GM03348 (cell line): ENCODE measurements around the gene CADM1.

ENCODE experiments used
- DNase-seq: peaks from one replicate; pipeline ENCODE4 v3.0.0; 2012; ENCODE audit warnings: low spot score

Gene CADM1

GRCh38 chr11:115244758-115245157, 259.5 kb downstream of the CADM1 start:
- DNase-seq: no peak

DNA sequence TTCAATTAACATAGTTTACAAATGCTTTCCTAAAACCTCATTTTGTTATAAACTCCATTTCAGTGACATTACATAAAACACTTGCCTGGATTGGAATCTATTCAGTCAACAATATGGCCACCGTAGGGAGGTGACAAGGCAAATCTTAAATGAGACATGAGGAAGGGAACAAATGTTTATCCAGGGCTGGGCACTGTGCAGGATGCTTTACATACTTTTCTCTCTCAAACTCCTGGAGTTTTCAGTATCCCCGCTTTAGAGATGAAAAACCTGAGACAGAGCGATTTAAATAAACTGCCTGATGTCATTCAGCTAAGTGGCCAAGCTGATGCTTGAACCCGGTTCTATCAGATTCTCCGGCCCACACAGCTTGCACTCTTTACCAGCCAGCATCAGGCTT, 259.9 kb downstream of the CADM1 start:
- DNase-seq: no peak

- DNase-seq: no peak
Measured at GRCh38 chr11:115242982-115243381, 261.2 kb downstream of the CADM1 start.

DNA sequence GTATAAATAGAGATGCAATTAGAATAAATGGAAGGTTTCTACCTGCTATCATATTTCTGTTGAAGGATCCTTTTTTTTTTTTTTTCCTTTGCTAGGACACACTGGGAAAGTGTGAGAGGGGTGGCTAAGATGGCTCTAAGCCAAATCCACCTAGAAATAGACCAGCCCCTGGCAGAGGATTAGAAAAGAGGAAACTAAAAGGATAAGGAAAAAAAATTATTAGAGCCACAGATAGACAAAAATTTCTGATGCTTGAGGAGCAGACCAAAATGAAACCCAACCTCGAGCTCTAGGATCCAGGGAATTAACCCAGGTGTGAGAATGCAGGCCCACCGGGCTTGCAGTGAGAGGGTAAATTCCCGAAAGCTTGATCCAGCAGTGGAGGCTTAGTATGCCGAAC, 262.3 kb downstream of the CADM1 start:
- no peak for DNase-seq

GRCh38 chr11:115238791-115239190, 265.4 kb downstream of the CADM1 start:
- DNase-seq: no peak

DNA sequence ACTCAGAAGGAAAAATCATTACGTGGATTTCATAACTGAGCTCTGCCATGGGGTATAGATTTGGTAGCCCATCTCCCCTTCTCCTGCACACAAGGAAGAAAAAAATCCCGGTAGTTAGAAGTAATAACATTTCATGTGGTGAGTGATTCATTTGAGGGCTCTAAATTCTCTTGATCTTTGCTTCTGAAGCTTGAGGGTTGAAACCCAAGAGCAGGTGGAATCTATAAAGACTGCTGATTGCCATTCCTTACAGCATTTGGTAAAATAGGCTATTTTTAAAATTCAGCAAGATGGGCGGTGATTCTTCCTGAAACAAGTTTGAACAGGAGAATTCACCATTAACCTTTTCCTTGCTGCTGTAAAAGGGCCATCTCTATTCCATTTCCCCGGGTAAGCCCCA, 266.1 kb downstream of the CADM1 start:
- DNase-seq: no peak

DNA sequence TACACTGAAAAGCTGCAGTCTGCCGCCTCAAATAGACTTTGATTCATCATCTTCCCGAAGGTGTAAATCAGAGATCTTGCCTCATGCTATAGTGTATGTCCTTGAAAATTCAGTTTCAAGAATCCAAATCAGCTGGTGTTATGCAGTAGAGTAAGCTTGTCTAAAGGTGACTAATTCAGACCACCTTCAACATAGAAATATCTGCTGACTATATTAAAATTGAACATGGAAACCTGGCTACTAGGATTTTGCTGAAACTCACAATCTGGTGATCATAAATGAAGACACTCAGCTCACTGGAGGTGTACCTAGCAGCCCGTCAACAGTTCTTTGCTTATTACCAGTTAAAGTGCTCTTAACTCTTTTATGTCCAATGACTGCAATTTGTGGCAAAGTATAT, 266.6 kb downstream of the CADM1 start:
- no peak for DNase-seq

GRCh38 chr11:115234794-115235193, 269.4 kb downstream of the CADM1 start:
- no peak for DNase-seq

GRCh38 chr11:115226556-115226955, 277.7 kb downstream of the CADM1 start:
- no peak for DNase-seq

- DNase-seq: no peak
Measured at GRCh38 chr11:115224551-115224950, 279.7 kb downstream of the CADM1 start.

DNA sequence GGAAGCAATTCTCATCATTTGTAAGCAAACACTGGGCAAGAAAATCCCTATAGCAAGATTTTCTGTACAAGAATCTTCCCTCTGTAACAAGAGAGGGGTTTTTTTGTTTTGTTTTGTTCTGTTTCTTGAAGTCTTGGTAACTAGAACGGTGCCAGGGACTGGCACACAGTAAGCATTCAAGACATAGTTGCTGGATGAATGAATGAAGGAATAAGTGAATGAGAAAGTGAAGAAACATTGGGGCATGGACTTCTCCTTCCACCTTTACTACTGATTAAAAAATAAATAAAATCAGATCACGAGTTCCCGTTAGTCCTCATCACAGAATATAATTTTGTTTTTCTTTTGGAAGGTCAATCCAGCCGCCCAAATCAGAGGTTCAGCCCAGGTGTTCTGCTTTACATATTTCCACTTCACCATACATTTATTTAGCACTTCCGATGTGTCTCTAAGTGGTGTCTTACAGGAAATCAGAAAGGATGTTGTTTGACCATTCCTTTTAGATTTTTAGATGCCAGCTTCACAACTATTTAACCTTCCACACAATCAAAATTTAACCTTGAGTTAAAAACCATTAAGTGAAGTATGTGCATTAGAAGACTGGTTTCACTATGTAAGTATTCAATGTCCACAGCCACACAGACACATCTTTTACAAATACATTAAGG, 281.2 kb downstream of the CADM1 start:
- no peak for DNase-seq

GRCh38 chr11:115222218-115222862, 281.9 kb downstream of the CADM1 start:
- DNase-seq: no peak

- no peak for DNase-seq
Measured at GRCh38 chr11:115221461-115222069, 282.6 kb downstream of the CADM1 start.

GRCh38 chr11:115220911-115221310, 283.3 kb downstream of the CADM1 start:
- DNase-seq: no peak

- DNase-seq: no peak
Measured at GRCh38 chr11:115220423-115220822, 283.8 kb downstream of the CADM1 start.

DNA sequence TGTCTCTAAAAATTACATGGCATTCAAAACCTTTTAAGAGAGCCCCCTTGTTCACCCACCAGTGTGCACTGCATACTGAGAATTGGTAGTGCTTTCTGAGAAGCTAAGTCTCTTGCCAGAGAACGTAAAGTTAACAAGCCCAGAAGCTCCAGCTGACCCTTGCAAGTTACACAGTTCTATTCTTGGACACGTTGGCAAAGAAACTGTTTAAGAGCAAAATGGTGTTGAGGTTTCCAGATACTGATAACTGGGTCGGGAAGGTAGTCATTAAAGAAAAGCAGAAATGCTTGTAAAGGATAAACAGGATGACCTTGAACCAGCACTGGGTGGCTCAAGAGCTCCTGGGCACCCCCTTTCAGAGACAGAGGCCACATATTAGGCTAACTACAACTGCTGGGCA, 284.8 kb downstream of the CADM1 start:
- DNase-seq: no peak

DNA sequence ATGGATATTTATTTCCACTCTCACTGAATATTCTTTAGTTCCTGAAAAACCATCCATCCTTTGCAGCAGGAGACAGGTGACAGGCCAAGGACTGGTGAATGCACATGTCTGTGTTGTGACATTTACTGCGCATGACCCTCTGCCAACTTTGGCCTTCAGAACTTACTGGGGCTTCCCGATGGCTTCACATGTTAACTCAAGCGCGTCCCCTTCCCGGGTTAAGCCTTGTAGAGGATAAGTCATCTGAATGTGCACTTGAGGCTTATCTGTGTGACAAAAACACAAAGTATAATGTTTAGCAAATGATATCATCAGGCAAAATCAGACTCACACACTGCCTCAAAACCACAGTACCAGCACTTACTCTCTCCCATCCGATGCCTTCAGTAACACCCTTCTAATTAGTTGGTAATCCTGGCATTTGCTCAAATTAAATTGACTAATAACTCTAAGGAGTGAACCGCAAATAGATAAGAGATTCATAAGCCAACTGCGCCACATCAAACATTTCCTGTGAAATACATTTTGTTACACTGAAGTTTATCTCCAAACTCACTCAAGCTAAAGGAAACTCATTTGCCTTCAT, 286.4 kb downstream of the CADM1 start:
- no peak for DNase-seq

DNA sequence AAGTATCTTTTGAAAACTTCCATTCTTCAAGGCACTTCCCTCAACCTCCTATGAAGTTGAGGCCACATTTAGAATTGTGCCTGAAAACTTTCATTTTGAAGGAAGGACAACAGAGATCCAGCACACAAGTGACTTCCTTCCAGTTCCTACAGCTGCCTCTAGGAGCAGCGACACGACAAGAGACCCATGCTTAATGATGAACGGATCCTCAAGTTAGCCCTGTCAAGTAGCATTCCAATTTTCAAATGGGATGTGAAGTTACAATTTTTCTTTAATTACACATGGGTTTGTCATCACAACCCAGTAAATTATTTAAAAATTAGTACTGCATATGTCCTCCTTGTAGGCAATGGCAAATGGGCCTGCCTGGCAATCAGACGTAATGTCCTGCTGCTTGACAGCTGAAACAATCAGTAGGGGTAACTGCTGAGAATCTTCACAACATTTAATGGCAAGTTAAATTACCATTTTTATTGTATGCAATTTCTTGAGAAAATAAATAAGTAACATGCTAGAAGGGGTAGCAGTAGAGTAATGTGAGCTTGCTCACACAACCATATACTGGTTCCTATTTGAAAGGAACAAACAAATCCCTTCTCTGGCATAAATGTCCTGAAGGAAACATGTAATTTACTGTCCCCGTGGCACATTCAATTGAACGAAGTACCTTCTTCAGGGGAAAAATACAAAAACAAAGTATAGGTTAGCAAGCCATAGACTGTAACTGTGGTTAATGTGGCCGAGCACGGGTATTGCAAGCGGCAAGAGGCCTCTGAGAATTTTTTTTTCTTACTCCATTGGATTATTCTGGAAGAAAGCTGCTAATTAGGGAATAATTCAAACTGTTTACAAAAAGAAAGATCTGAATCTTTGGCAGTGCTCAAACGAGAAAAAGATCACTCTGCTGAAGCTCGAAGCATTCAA, 288.3 kb downstream of the CADM1 start:
- no peak for DNase-seq

DNA sequence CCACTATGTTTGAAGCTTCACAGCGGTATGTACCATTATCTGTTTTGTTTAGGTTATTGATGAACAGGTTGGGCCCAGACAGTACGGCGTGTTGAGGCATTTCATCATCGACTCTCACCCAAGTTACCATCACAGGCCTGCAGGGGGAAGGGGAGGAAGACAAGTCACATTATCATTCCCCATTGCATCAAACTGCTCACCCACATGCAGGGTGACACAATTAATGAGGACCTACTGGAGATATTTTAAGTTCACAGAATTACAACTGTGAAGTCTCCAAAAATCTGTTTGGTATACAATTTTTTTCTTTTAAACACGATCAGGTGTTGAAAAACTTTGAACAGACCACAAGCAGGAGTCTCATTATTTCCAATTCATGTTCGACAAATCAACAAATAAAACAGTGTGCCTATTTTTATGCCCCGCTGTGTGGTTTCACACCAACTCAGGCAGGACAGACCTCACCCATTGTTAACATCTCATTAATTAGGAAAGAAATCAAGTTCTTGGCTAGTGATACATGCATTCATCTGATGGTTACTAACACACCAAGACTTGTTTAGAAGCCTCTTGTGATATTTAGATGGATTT, 289.5 kb downstream of the CADM1 start:
- DNase-seq: no peak

- DNase-seq: no peak
Measured at GRCh38 chr11:115213007-115213406, 291.2 kb downstream of the CADM1 start.

GRCh38 chr11:115208808-115209259, 295.4 kb downstream of the CADM1 start:
- DNase-seq: no peak

GRCh38 chr11:115207916-115208315, 296.3 kb downstream of the CADM1 start:
- DNase-seq: no peak
